DMS79 treated with DMSO at 0.1 percent for 48 hours (cell line): ENCODE measurements around the gene RPL23.

ENCODE experiments used
- DNase-seq: peaks from one replicate; lab custom pipeline; 2025; lab: John Stamatoyannopoulos, UW

The RPL23 gene

DNA sequence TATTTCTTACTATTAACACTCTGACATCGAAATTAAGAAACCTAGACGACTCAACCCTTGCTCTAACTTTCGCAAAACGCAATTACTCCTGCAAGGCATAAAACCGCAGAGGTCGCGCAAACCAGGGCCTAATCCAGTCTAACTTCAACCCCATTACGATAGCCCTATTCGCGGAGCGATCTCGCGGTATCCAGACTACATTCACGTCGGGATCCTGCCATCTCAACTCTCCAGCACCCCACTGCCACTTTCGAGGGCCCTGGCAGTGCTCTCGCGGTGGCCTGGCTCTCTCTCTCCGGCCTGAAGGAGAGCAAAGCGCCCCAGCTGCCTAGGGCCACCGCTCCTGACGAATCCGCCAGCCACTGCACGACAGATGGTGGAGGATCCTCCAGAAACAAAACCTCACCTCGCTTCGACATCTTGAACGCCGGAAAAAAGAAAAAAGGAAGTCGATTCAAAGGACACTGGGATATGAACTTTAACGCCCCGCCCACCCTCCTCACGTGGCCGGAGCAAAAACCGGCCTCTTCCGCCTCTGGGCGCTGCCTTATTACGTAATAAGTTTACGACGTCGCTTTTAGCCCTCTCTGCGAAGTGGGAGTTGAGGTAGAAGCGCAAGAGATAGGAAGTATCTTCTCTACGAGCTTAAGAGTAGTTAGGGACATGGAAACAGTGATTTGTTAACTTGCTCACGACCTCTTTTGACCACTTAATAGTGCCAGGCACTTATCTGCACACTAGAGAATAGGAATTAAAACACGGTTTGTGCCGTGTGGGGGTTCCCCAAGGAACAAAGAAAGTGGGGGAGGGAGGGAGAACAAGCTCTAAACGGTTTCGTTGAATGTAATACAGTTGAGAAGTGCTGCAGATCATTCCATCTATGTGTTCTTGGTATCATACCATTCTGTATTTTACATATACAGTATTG, at the start of gene RPL23:
Gene RPL23, minus strand, starts transcription at position 430 of the 928 bp plus-strand sequence. Its CDS starts 11 bp downstream, at position 419.
- peak; percentile 96 for DNase-seq

DNA sequence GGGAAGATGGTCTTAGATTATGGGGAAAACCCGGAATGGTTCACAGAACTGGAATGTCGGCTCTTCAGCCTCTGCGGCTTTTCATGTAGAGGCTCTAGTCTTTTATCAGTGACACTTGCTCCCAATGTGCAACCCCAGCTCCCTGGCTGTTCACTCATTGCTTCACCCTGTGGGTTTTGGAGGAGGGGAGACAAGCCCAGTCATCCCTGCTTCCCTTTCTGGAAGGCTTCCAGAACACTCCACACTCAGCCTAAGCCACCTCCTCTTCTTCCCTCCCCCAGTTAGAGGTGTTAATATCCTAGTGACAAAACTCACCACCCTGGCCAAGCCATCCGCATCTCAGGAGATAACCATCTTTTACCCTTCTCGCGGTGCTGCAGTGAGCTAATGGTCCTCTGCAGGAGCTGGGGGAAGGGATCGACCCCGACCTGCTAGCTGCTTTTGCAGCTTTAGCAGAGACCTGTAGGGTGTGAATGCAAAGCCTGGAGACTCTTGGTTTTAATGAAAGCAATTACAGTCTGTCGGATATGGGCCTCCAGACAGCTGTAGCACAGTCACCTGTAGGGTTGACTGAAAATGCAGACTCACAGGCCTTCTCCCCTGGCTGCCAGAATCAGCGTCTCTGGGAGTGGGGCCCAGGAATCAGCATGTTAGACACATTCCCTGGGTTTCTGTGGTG, 47.6 kb upstream of the RPL23 start:
- DNase-seq = no peak

- no peak for DNase-seq
These were observed 45.9 kb upstream of the RPL23 start for GRCh38 chr17:38899421-38899820.

DNA sequence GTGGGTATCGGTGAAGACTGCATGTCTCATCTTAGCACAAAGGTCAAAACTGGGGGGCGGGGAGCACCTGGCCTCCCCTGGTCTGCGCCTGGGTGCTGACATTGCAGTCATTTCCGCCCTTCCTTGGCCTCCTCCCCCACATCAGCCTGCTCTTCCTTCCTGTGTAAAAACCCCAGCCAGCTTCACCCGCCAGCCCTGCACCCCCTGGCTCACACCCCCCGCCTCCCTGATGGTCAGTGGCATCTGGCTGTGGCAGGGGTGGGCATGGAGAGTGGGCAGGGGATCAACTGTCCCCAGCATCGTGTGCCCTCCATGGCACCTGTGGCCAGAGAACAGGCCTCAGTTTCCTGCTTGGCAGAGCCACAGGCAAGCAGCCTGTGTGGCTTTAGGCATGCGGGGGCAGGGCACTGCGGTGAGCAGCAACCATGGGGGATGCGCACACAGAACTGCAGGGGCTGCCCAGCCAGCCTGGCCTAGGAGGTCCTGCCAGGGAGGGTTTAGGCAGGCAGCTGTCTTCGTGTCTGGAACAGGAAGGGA, 45.4 kb upstream of the RPL23 start:
- no peak for DNase-seq

- DNase-seq = no peak
These were observed 44.8 kb upstream of the RPL23 start for GRCh38 chr17:38898291-38898679.

GRCh38 chr17:38897671-38898290, 44.3 kb upstream of the RPL23 start:
- no peak for DNase-seq

- DNase-seq = no peak
These were observed 43.7 kb upstream of the RPL23 start for GRCh38 chr17:38897176-38897575.

GRCh38 chr17:38896346-38896954, 42.9 kb upstream of the RPL23 start:
- no peak for DNase-seq

DNA sequence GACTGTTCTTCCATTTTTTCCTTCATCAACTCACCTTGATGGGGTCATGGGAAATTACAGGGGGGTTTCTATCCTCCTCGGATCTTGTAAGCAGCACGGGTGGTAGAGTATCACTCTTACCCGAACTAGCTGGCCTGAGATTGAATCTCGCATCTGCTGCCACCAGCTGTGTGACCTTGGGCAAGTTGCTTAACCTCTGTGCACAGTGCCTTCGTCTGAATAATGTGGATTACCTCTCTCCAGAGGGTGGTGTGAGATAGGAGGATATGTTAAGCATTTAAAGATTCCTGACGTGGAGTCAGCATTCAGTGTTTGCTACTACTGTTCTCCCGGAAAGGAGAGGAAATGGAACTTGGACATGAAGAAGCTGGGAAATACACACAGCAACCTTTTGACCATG, 40.8 kb upstream of the RPL23 start:
- DNase-seq = no peak

- DNase-seq = no peak
These were observed 40.1 kb upstream of the RPL23 start for GRCh38 chr17:38893607-38894006.

- DNase-seq = no peak
These were observed 39.6 kb upstream of the RPL23 start for GRCh38 chr17:38893113-38893512.

- DNase-seq = no peak
These were observed 39.1 kb upstream of the RPL23 start for GRCh38 chr17:38892620-38893019.

DNA sequence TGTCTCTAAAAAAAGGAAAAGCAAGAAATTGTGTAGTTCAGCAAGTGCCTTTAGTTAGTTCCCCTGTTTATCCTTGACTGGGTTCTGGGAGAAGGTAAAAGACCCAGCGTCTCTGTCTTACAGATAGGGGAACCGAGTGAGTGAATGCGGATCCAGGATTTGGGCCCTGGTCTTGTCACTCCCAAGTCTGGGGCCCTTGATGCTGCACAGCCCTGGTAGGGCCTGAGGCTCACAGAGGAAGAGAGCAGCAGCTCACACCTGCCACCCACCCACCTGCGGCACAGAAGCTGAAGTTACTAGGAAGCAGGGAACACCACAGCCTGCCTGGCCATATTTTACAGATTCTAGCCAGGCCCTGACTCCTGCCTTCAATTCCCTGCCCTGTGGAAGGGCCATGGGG, 38.6 kb upstream of the RPL23 start:
- no peak for DNase-seq

DNA sequence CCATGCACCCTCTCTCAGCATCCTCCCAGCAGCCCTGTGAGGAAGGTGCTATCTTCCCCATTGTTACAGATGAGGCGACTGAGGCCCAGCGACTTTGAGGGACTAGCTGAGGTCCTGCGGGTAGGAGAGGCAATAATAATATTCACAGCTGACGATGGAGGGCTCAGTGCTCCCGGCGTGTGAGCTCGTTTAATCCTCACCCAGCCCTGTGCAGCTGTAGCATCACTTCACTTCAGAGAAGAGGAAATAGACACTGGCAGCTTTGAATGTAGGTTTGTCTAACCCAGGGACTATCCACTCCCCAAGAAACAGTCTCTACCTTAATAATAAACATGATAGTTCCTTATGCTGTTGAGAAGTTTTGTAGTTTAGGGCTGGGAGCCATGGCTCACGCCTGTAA, 37.9 kb upstream of the RPL23 start:
- DNase-seq = no peak

DNA sequence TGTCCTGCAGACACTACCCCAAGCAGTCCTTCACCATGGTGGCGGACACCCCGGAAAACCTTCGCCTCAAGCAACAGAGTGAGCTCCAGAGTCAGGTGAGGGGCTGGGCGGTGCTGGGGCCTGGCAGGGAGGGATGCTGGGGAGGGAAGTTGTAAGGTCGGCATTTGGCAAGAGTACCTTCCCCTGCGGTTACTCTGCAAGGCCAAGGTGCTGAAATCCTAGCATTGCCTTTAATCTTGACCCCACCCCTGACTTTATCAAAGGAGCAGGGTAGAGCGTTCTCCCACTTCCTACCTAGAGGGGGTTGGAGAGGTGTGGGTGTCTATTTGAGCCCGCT, 36.9 kb upstream of the RPL23 start:
- no peak for DNase-seq

GRCh38 chr17:38889745-38890409, 36.4 kb upstream of the RPL23 start:
- no peak for DNase-seq

GRCh38 chr17:38888842-38889241, 35.3 kb upstream of the RPL23 start:
- no peak for DNase-seq

DNA sequence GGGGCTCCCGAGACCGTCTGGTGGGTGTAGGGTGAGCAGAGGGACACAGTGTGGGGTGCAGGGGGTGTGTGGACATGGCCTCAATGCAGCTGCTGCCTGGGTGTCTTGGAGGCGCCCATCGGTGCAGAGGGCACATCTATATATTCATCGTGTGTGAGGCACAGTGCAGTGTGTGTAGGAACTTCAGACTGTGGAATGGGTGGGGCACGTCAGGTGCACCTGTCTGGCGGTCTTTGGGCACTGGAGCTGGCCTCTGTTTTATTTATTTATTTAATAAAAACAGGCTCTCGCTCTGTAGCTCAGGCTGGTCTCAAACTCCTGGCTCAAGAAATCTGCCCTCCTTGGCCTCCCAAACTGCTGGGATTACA, 33.1 kb upstream of the RPL23 start:
- DNase-seq = no peak

DNA sequence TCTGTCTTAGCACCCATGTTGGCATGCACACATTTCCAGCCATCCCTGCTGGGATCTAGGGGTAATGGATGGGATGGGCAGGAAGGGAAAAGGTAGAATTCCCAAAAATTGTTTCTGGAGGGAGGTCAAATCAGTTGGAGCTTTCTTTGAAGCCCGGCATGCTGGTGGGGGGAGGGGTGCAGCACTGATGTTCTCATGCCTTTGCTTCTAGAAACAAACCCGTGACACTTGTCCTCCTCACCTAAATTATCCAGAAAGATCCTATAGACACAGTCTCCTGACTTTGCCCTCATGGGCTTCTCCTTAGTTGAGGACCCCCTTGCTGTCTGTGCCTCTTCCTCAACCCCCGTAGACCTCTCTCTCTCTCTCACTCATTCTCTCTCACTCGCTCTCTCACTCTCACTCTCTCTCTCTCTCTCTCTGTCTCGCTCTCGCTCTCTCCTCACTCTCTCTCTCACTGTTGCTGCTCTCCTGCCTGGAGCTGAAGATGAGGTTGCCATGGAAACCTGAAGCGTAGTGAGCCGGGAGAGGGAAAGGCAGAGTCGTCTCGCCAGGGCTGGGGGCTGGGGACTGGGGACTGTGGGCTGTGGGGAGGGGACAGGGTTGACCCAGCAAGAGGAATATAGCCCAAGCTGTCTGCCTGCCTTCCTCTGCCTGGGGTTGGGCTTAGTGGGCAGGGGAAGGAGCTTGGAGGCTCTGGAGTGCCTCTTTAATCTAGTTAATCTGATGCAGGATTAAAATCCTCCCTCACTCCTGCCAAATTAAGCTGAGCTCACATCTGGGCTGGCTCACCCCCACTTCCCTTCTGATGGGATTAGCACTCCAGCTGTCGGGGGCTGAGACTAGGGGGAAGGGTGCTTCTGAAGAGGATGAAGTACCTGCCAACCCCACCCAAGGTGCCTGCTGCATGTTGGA, 32.5 kb upstream of the RPL23 start:
- peak; percentile 7 for DNase-seq

- DNase-seq = no peak
These were observed 31.7 kb upstream of the RPL23 start for GRCh38 chr17:38885044-38885727.
